ENCODE data around the gene KCNAB1. TPM values are rescaled to one million over a fixed set of nuclear protein-coding genes. Genes with fewer than 3 reads are reported as not detected.

The KCNAB1 gene
- total and polyA plus RNA-seq, 4 donors: 0.76 to 2.8 (median 1.0) TPM

- Histone ChIP-seq H3K36me3 (ENCODE audit: control insufficient read depth in 4 of 4, insufficient read depth in 3 of 4, low read depth in 1 of 4, low read length in 3 of 4) (no peaks in the 10 kb centered on the region), H3K4me1 (ENCODE audit: control insufficient read depth in 4 of 4, insufficient read depth in 4 of 4, low read length in 3 of 4) (no peaks in the 10 kb centered on the region), H3K9ac (ENCODE audit: low read depth in 1 of 2, low read length in 2 of 2) (no peak overlapping the region), H3K4me3 (ENCODE audit: low read depth in 1 of 3, low read length in 3 of 3) (no peak overlapping the region), H3K27ac (ENCODE audit: low read depth in 1 of 2, low read length in 2 of 2) (no peak overlapping the region), H3K9me3 (ENCODE audit: control insufficient read depth in 4 of 4, low read length in 3 of 4) (no peaks in the 10 kb centered on the region), H3K27me3 (ENCODE audit: control insufficient read depth in 4 of 4, insufficient read depth in 4 of 4, low read length in 3 of 4) (no peaks in the 10 kb centered on the region)
- TF ChIP-seq REST (IDR thresholded peaks at IDR 0.05) (no peak), TAF1 (conservative IDR thresholded peaks at IDR 0.05) (no peak), HNF4G (IDR thresholded peaks at IDR 0.05) (no peak), CTCF (IDR thresholded peaks at IDR 0.05; ENCODE audit: low read depth, low read length, missing input control) (no peak), EGR1 (IDR thresholded peaks at IDR 0.05; ENCODE audit: low read depth in 2 of 2) (no peak), FOXA1 (IDR thresholded peaks at IDR 0.05) (no peak), RAD21 (IDR thresholded peaks at IDR 0.05) (peak; percentile 63 to 66)
- DNase-seq (ENCODE audit: low spot score): no peak
- 88% methylated on average over 4 of the region's 4 CpGs for WGBS
Observed at GRCh38 chr3:156174229-156174847, 54.0 kb downstream of the KCNAB1 start.

- Histone ChIP-seq H3K4me3 (ENCODE audit: low read depth in 1 of 3, low read length in 3 of 3) (no peak overlapping the region), H3K9ac (ENCODE audit: low read depth in 1 of 2, low read length in 2 of 2) (no peak overlapping the region), H3K4me1 (ENCODE audit: control insufficient read depth in 4 of 4, insufficient read depth in 4 of 4, low read length in 3 of 4) (no peaks in the 10 kb centered on the region), H3K36me3 (ENCODE audit: control insufficient read depth in 4 of 4, insufficient read depth in 3 of 4, low read depth in 1 of 4, low read length in 3 of 4) (no peaks in the 10 kb centered on the region), H3K27ac (ENCODE audit: low read depth in 1 of 2, low read length in 2 of 2) (no peak overlapping the region), H3K9me3 (ENCODE audit: control insufficient read depth in 4 of 4, low read length in 3 of 4) (no peaks in the 10 kb centered on the region), H3K27me3 (ENCODE audit: control insufficient read depth in 4 of 4, insufficient read depth in 4 of 4, low read length in 3 of 4) (no peaks in the 10 kb centered on the region)
- DNase-seq (ENCODE audit: low spot score): no peak
- 92% methylated on average over 7 of the region's 7 CpGs for WGBS
- no peak for TF ChIP-seq YY1 (IDR thresholded peaks at IDR 0.05)
- no peak for TF ChIP-seq MAX (IDR thresholded peaks at IDR 0.05)
- no peak for TF ChIP-seq GABPA (IDR thresholded peaks at IDR 0.05 in 1 of 2, conservative IDR thresholded peaks at IDR 0.05 in 1 of 2)
- no peak for TF ChIP-seq HNF4G (IDR thresholded peaks at IDR 0.05)
- TF ChIP-seq FOXA1 (IDR thresholded peaks at IDR 0.05): no peak
- TF ChIP-seq REST (IDR thresholded peaks at IDR 0.05): no peak
- no peak for TF ChIP-seq FOXA2 (IDR thresholded peaks at IDR 0.05)
Observed at GRCh38 chr3:156175570-156175969, 55.2 kb downstream of the KCNAB1 start.

Measured in liver (tissue), 9 donors.